RWPE2 (cell line): ENCODE results near the gene MYH14.
"Not testable (repeated sequence)": the region's sequence is repeated elsewhere in the genome, so short reads cannot be mapped to it uniquely, and the experiment has no call there.

ENCODE experiments used
- ATAC-seq: fragments of 200-7000 bp; cut with Tn5 transposase; 3 replicates; pipeline ENCODE4 v1.9.1; 2021; ENCODE audit warnings: low read depth
- DNase-seq: peaks from one replicate; pipeline ENCODE4 v3.0.0-alpha.2; 2020; ENCODE audit warnings: low spot score
- H3K27ac ChIP-seq: fragments of 450-650 bp; 2 replicates; pipeline ENCODE4 v1.5.1; 2017; ENCODE audit warnings: mild to moderate bottlenecking; ENCODE audit not compliant: poor library complexity, severe bottlenecking
- H3K27me3 ChIP-seq: fragments of 250-450 bp; sonication (Bioruptor Pico); 2 replicates; pipeline ENCODE4 v1.5.1; 2021; ENCODE audit warnings: mild to moderate bottlenecking, moderate library complexity; ENCODE audit not compliant: insufficient read depth, poor library complexity, severe bottlenecking
- H3K36me3 ChIP-seq: fragments of 250-450 bp; sonication (Bioruptor Pico); 2 replicates; pipeline ENCODE4 v1.5.1; 2020; ENCODE audit warnings: low read depth, mild to moderate bottlenecking, moderate library complexity
- H3K4me1 ChIP-seq: fragments of 250-450 bp; sonication (Bioruptor Pico); 2 replicates; pipeline ENCODE4 v1.5.1; 2021; ENCODE audit warnings: mild to moderate bottlenecking, moderate library complexity; ENCODE audit not compliant: insufficient read depth, poor library complexity, severe bottlenecking
- H3K4me3 ChIP-seq: fragments of 250-450 bp; sonication (Bioruptor Pico); 2 replicates; pipeline ENCODE4 v1.5.1; 2021; ENCODE audit warnings: mild to moderate bottlenecking, moderate library complexity; ENCODE audit not compliant: severe bottlenecking
- H3K9me3 ChIP-seq: fragments of 250-450 bp; sonication (Bioruptor Pico); 2 replicates; pipeline ENCODE4 v1.5.1; 2021; ENCODE audit warnings: mild to moderate bottlenecking, moderate library complexity; ENCODE audit not compliant: severe bottlenecking
- CTCF ChIP-seq: fragments of 450-650 bp; IDR thresholded peaks from one replicate; pipeline ENCODE4 v1.5.1; 2017; ENCODE audit warnings: mild to moderate bottlenecking, moderate library complexity; ENCODE audit not compliant: poor library complexity, severe bottlenecking

MYH14 gene

GRCh38 chr19:50352242-50352641, 148.8 kb downstream of the MYH14 start:
- Histone ChIP-seq H3K9me3 (no peaks in the 10 kb centered on the region), H3K27me3 (no peaks in the 10 kb centered on the region), H3K36me3 (no peaks in the 10 kb centered on the region), H3K27ac (no peak overlapping the region), H3K4me1 (no peaks in the 10 kb centered on the region), H3K4me3 (no peak overlapping the region)
- ATAC-seq (no peak), DNase-seq (no peak)
- no peak for TF ChIP-seq CTCF

- H3K4me3 ChIP-seq, H3K27me3 ChIP-seq, DNase-seq, H3K4me1 ChIP-seq, H3K27ac ChIP-seq, H3K9me3 ChIP-seq, H3K36me3 ChIP-seq, ATAC-seq: not testable (repeated sequence)
Measured at GRCh38 chr19:50353487-50353880, 150.1 kb downstream of the MYH14 start.

- no peak for TF ChIP-seq CTCF
- Histone ChIP-seq H3K4me1 (no peaks in the 10 kb centered on the region), H3K4me3 (no peak overlapping the region), H3K27ac (no peak overlapping the region), H3K27me3 (no peaks in the 10 kb centered on the region), H3K36me3 (no peaks in the 10 kb centered on the region), H3K9me3 (no peaks in the 10 kb centered on the region)
- ATAC-seq (no peak), DNase-seq (no peak)
Measured at GRCh38 chr19:50356691-50357177, 153.3 kb downstream of the MYH14 start.

- no peaks in the 10 kb centered on the region for H3K36me3 ChIP-seq
- H3K9me3 ChIP-seq = no peaks in the 10 kb centered on the region
- DNase-seq (no peak), ATAC-seq (peak; percentile 75)
- TF ChIP-seq CTCF = peak; percentile 84
- no peak overlapping the region for H3K27ac ChIP-seq
- no peaks in the 10 kb centered on the region for H3K4me1 ChIP-seq
- H3K4me3 ChIP-seq = peak overlapping the region; percentile 50
- no peaks in the 10 kb centered on the region for H3K27me3 ChIP-seq
Measured at GRCh38 chr19:50357178-50358100, 154.0 kb downstream of the MYH14 start.

- Histone ChIP-seq H3K27ac (no peak overlapping the region), H3K9me3 (no peaks in the 10 kb centered on the region), H3K36me3 (no peaks in the 10 kb centered on the region), H3K4me3 (peak overlapping the region; percentile 50), H3K4me1 (no peaks in the 10 kb centered on the region), H3K27me3 (no peaks in the 10 kb centered on the region)
- no peak for TF ChIP-seq CTCF
- DNase-seq (no peak), ATAC-seq (peak; percentile 51)
Measured at GRCh38 chr19:50358483-50359327, 155.3 kb downstream of the MYH14 start.
